ENCODE measurements around the gene ZCCHC14. TPM values are rescaled to one million over a fixed set of nuclear protein-coding genes. Genes with fewer than 3 reads are reported as not detected.

Gene ZCCHC14
- total and polyA plus RNA-seq, 2 experiments from 2014 or later, result 4.3 to 14.5 TPM

GRCh38 chr16:87410968-87411367 lies 81.9 kb downstream of the ZCCHC14 start:
- Histone ChIP-seq H4K20me1 (ENCODE audit: insufficient read depth, poor library complexity, severe bottlenecking) (no peaks in the 10 kb centered on the region), H3K9me2 (replicated peaks; ENCODE audit: insufficient read depth) (no peaks in the 10 kb centered on the region), H3K79me2 (no peaks in the 10 kb centered on the region), H3K27me3 (no peaks in the 10 kb centered on the region), H3K36me3 (replicated peaks; ENCODE audit: insufficient read depth, low read depth) (no peaks in the 10 kb centered on the region), H2AFZ (no peak overlapping the region), H3K4me1 (ENCODE audit: insufficient read depth) (no peaks in the 10 kb centered on the region), H3K4me2 (no peak overlapping the region), H3K9me3 (ENCODE audit: low read depth) (no peaks in the 10 kb centered on the region), H3K27ac (no peak overlapping the region), H3K4me3 (no peak overlapping the region)
- WGBS (ENCODE audit: low lambda C conversion rate, missing lambda C conversion rate), result 86% methylated on average over 13 of the region's 14 CpGs
- no peak for DNase-seq (ENCODE audit: low spot score)
- TF ChIP-seq CTCF (IDR thresholded peaks at IDR 0.05; ENCODE audit: poor library complexity) (no peak), EZH2phosphoT487 (IDR thresholded peaks at IDR 0.05; ENCODE audit: low read depth, severe bottlenecking, unreplicated experiment) (no peak), EZH2 (IDR thresholded peaks at IDR 0.05; ENCODE audit: borderline replicate concordance) (no peak)

GRCh38 chr16:87410530-87410929 lies 82.3 kb downstream of the ZCCHC14 start:
- Histone ChIP-seq H3K4me1 (ENCODE audit: insufficient read depth) (no peaks in the 10 kb centered on the region), H3K27ac (no peak overlapping the region), H2AFZ (no peak overlapping the region), H4K20me1 (ENCODE audit: insufficient read depth, poor library complexity, severe bottlenecking) (no peaks in the 10 kb centered on the region), H3K9me2 (replicated peaks; ENCODE audit: insufficient read depth) (no peaks in the 10 kb centered on the region), H3K4me2 (no peak overlapping the region), H3K36me3 (replicated peaks; ENCODE audit: insufficient read depth, low read depth) (no peaks in the 10 kb centered on the region), H3K4me3 (no peak overlapping the region), H3K9me3 (ENCODE audit: low read depth) (no peaks in the 10 kb centered on the region), H3K27me3 (no peaks in the 10 kb centered on the region), H3K79me2 (no peaks in the 10 kb centered on the region)
- WGBS (ENCODE audit: low lambda C conversion rate, missing lambda C conversion rate), result 94% methylated on average over 11 of the region's 11 CpGs
- DNase-seq (ENCODE audit: low spot score), result no peak
- no peak for TF ChIP-seq CTCF (IDR thresholded peaks at IDR 0.05; ENCODE audit: poor library complexity)
- no peak for TF ChIP-seq EZH2 (IDR thresholded peaks at IDR 0.05; ENCODE audit: borderline replicate concordance)
- no peak for TF ChIP-seq EZH2phosphoT487 (IDR thresholded peaks at IDR 0.05; ENCODE audit: low read depth, severe bottlenecking, unreplicated experiment)

- no peaks in the 10 kb centered on the region for H3K9me2 ChIP-seq (replicated peaks; ENCODE audit: insufficient read depth)
- no peaks in the 10 kb centered on the region for H3K36me3 ChIP-seq (replicated peaks; ENCODE audit: insufficient read depth, low read depth)
- H3K79me2 ChIP-seq, result no peaks in the 10 kb centered on the region
- WGBS (ENCODE audit: low lambda C conversion rate, missing lambda C conversion rate), result 85% methylated on average over 13 of the region's 13 CpGs
- H3K27ac ChIP-seq, result no peak overlapping the region
- no peaks in the 10 kb centered on the region for H4K20me1 ChIP-seq (ENCODE audit: insufficient read depth, poor library complexity, severe bottlenecking)
- no peaks in the 10 kb centered on the region for H3K4me1 ChIP-seq (ENCODE audit: insufficient read depth)
- no peaks in the 10 kb centered on the region for H3K27me3 ChIP-seq
- H3K4me2 ChIP-seq, result no peak overlapping the region
- no peak overlapping the region for H2AFZ ChIP-seq
- no peak for TF ChIP-seq CTCF (IDR thresholded peaks at IDR 0.05; ENCODE audit: poor library complexity)
- TF ChIP-seq EZH2 (IDR thresholded peaks at IDR 0.05; ENCODE audit: borderline replicate concordance), result no peak
- TF ChIP-seq EZH2phosphoT487 (IDR thresholded peaks at IDR 0.05; ENCODE audit: low read depth, severe bottlenecking, unreplicated experiment), result no peak
- no peaks in the 10 kb centered on the region for H3K9me3 ChIP-seq (ENCODE audit: low read depth)
- no peak overlapping the region for H3K4me3 ChIP-seq
- DNase-seq (ENCODE audit: low spot score), result no peak
Measured at GRCh38 chr16:87409781-87410180, 83.0 kb downstream of the ZCCHC14 start.

GRCh38 chr16:87409153-87409552 lies 83.7 kb downstream of the ZCCHC14 start:
- Histone ChIP-seq H3K9me2 (replicated peaks; ENCODE audit: insufficient read depth) (no peaks in the 10 kb centered on the region), H3K27me3 (no peaks in the 10 kb centered on the region), H3K4me2 (no peak overlapping the region), H3K9me3 (ENCODE audit: low read depth) (no peaks in the 10 kb centered on the region), H3K36me3 (replicated peaks; ENCODE audit: insufficient read depth, low read depth) (no peaks in the 10 kb centered on the region), H3K4me3 (no peak overlapping the region), H3K4me1 (ENCODE audit: insufficient read depth) (no peaks in the 10 kb centered on the region), H4K20me1 (ENCODE audit: insufficient read depth, poor library complexity, severe bottlenecking) (no peaks in the 10 kb centered on the region), H3K79me2 (no peaks in the 10 kb centered on the region), H2AFZ (no peak overlapping the region), H3K27ac (no peak overlapping the region)
- WGBS (ENCODE audit: low lambda C conversion rate, missing lambda C conversion rate), result 82% methylated on average over 13 of the region's 13 CpGs
- no peak for TF ChIP-seq EZH2phosphoT487 (IDR thresholded peaks at IDR 0.05; ENCODE audit: low read depth, severe bottlenecking, unreplicated experiment)
- no peak for TF ChIP-seq CTCF (IDR thresholded peaks at IDR 0.05; ENCODE audit: poor library complexity)
- no peak for TF ChIP-seq EZH2 (IDR thresholded peaks at IDR 0.05; ENCODE audit: borderline replicate concordance)
- no peak for DNase-seq (ENCODE audit: low spot score)

All from hepatocyte (in vitro differentiated cells).